Left hindlimb (tissue), 1 donor: ENCODE measurements around the gene OMA1.

ENCODE experiments used
- DNase-seq: peaks from one replicate; pipeline ENCODE4 v3.0.0-alpha.2; 2018

Gene OMA1

DNA sequence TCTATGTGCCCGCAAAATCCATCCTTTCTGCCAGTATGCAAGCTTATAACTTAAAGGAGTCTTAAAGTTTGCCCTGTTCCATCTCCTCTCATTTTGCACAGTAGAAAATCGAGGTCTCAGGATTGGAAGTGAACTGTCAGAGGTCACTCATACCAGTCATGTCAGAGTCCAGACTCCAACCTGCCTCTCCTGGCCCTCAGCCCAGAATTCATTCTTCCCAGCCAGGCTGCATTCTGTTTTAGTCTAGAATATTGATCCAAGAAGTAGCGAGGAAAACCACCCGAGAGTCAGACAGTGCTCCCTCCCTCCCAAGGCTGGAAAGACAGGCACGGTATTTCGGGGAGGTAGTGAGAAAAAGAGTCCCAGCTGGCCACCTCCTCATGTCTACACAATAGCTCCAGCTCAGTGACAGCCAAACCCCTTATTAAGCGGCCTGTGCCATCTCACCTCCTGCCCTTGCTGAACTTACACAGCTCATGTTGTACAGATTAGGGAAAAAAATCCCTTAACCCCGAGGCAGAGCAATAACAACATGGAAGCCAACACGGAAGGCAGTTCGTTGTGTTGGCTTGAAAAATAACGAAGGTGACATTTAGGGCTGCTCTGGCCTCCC lies 89.4 kb downstream of the OMA1 start:
- no peak for DNase-seq

- DNase-seq, result no peak
Measured at GRCh38 chr1:58456470-58456869, 90.1 kb downstream of the OMA1 start.

DNA sequence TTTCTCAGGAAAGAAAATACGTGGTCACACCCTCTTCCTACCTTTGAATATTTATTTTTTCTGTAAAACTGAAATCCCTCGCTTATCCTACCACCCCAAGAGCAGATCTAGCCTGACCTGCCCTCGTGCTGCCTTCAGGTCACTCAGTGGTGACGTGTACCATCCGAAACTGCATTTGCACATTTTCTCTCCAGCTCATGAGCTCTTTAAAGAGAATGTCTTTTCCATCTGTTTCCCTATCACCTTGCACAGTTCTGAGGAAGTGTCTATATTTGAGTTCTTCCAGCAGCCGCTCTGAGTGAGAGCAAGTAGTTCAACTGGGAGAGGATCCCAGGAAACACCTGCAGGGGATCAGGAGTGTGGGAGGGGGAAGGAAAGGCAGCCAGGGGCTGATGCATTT lies 91.7 kb downstream of the OMA1 start:
- DNase-seq, result no peak

DNA sequence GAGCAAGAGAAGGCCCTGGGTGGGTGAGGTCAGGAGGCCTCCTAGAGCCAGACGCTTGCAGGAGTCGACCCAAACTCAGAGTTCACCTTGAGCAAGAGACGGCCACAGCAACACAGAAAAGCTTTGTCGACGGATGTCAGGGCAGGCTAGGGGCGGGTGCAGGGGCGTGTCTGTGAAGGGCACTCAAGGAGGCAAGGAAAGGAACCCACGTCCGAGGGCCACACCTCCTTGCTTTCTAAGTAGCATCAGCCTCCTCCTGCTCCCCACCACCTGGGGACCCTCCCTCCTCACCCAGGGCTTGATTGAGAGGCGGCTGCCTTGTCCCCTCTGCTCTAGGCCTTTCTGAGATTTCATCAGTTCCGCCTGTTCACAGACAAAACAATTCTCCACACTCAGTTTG lies 92.1 kb downstream of the OMA1 start:
- DNase-seq, result no peak

DNA sequence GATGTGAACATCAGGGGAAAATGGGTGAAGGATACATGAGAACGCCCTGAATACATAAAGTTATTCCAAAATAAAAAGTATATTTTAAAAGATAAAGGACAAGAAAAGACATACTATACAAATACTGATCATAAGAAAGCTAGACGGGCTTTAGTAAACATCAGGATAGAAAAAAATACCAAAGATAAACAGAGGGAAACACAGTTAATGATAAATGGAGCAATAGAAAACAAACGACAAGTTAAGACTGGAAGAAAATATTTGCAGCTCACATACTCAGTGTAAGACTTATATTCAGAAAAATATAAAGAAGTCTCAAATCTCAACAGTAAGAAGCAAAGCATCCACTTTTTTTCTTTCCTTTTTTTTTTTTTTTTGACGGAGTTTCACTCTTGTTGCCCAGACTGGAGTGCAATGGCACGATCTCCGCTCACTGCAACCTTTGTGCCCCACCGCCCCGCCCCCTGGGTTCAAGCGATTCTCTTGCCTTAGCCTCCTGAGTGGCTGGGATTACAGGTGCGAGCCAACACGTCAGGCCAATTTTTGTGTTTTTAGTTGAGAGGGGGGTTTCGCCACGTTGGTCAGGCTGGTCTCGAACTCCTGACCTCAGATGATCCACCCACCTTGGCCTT lies 94.8 kb downstream of the OMA1 start:
- no peak for DNase-seq

DNA sequence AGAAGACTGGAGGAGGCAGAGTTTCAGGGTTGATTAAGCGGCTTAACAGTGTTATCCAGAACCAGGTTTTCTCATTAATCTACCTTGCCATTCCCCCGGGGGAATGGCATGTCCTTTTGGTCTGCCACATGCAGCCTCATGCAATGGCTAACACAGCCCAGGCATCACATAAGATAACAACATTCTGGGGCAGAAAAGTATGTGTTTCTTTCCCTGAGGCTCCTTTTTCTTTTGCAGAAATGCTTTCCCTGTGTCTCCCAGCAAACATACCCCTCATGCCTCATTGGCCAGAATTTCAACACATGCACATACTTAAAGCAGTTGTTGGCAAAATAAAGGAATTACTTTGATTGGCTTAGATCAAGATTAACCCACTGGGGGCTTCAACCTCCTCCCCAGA lies 98.6 kb downstream of the OMA1 start:
- no peak for DNase-seq

DNA sequence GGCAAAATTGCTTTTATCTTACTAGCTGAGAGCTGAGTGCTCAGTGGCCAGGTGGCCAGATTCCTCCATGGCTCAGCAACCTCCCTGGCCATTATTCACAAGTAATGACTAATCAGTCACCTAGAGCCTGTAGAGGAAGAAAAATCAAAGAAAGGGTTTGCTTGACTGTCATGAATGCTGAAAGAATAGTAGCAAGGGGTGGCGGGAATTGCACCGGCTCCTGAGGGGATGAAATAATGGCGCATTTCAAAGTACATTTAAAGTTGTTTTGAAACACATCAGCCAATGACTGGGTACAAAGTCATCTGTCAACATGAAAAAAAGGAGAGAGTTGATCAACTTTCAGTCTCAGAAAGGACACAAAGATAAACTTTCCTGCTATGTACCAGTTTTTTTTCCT lies 99.5 kb downstream of the OMA1 start:
- no peak for DNase-seq

GRCh38 chr1:58446368-58446767 lies 100.2 kb downstream of the OMA1 start:
- DNase-seq, result no peak

GRCh38 chr1:58443986-58444868 lies 102.3 kb downstream of the OMA1 start:
- no peak for DNase-seq

DNA sequence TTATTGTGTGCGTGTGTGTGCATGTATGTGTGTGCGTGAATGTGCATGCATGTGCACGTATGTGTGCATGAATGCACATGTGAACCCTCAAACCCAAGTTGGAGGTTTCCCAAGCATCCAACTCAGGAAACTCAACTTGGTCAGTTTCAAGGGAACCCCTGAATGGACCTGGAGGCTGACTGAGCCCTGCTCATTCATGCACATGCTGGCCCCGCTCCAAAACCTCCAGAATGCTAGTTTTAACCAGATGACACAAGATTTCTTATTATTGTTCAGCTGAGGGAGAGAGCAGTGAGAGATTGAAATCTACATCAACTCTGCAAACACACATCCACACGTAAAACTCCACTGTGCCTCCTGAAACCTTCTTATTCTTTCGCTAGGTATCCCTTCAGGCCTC lies 104.4 kb downstream of the OMA1 start:
- no peak for DNase-seq

- DNase-seq, result no peak
Measured at GRCh38 chr1:58441699-58442098, 104.8 kb downstream of the OMA1 start.

DNA sequence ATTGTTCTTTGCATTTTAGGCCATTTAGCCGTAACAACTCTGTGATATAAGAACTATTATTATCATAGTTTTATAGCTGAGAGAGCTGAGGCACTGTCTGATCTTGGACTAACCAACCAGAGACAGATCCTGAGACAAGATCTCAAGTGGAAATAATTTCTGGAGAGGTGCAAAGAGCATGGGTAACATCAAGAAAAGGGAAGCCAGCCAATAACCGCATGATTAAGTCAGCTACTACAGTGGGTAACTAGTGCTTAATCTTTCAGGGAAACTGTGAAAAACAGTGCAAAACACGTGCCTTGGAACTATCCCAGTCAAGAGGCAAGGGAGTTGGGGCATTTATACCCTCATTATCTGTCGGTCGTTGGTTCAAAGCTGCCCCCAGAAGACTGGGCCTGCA lies 105.8 kb downstream of the OMA1 start:
- DNase-seq, result no peak

GRCh38 chr1:58439946-58440345 lies 106.6 kb downstream of the OMA1 start:
- DNase-seq, result no peak

DNA sequence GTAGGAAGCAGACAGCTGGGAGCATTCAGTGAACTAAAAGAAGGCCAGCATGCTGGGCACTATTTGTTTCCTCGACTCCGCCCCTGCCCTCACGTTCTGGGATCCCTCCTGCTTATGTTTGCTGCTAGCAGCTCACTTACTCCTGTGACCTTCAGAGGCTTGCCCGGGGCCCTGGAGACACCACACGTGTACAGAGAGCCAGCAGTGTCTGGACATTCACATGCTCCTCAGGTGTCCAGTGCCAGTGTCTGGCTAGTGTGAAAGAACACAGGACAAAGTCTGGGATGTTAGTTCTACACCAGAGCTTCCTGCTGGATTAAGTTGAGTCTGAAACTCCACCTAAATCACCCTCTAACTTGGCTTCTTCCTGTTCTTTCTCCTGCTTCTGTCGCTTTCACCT lies 108.1 kb downstream of the OMA1 start:
- DNase-seq, result no peak

- DNase-seq, result no peak
Measured at GRCh38 chr1:58437623-58438022, 108.9 kb downstream of the OMA1 start.

GRCh38 chr1:58436615-58437297 lies 109.8 kb downstream of the OMA1 start:
- no peak for DNase-seq

DNA sequence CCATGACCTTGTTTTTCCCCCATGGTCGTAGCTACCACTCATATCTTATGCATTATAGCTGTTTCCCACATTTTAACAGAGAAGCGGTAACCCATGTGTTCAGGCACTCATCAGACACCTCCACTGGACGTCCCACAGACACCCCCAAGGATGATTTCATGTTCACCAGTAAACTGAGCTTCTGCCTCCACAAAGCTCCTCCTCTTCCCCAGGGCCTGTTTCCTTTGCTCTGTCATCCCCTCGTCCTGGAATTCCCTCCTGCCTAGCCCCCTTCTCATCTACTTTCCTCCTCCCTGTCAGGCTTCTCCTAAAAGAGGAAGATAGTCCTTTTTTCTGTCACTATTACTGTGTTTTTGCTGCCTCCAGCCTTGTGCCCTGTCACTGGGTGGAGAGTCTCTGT lies 111.2 kb downstream of the OMA1 start:
- no peak for DNase-seq

GRCh38 chr1:58434607-58435006 lies 111.9 kb downstream of the OMA1 start:
- DNase-seq, result no peak

- DNase-seq, result no peak
Measured at GRCh38 chr1:58434181-58434580, 112.3 kb downstream of the OMA1 start.

GRCh38 chr1:58432851-58433668 lies 113.5 kb downstream of the OMA1 start:
- DNase-seq, result peak; percentile 48

DNA sequence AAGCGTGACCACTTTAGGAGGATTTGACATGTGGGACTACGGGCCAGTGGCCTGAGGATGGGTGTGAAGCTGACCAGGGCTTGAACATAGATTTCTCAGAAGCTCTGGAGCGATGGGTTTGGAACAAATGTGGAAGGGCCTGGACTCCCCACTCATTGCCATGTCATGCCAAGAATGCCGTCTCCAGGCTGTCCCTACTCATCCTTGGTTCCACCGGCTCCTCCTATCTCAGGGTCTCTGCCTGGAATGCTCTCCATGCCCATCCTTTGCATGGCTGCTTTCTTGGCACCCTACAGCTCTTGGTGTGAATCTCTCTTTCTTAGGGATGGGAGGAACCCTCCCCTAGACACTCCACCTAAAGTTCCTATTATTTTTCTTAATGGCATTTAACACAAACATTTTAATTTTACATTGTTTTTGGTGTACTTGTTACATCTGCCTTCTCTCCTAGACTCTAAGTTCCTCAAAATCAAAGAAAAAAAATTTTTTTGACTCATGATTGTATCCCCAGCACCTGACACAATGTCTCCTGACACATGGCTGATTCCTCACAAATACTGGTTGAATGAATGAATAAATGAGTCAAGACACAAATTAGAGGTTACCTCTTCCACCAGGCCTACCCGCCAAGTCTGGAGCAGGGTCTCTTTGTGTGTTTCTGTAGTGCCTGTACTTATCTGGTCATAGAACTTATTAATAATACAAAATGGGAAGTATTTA lies 114.5 kb downstream of the OMA1 start:
- DNase-seq, result no peak
